Ishikawa (cell line): Measurements from ENCODE around the gene NLK.

Experiments
- CEBPB ChIP-seq: IDR thresholded peaks from 2 replicates; pipeline ENCODE4 v1.6.1; 2012
- EGR1 ChIP-seq: IDR thresholded peaks from 2 replicates; pipeline ENCODE4 v1.6.1; 2012
- FOXM1 ChIP-seq: IDR thresholded peaks from 2 replicates; pipeline ENCODE4 v1.6.1; 2012; ENCODE audit warnings: low read depth, borderline replicate concordance
- RAD21 ChIP-seq: IDR thresholded peaks from 2 replicates; pipeline ENCODE4 v1.6.1; 2012; ENCODE audit warnings: low read depth
- YY1 ChIP-seq: IDR thresholded peaks from 2 replicates; pipeline ENCODE4 v1.6.1; 2012; ENCODE audit warnings: low read depth
- ZBTB7A ChIP-seq: IDR thresholded peaks from 2 replicates; pipeline ENCODE4 v1.6.1; 2012; ENCODE audit warnings: low read depth
- TF ChIP-seq, protein P1 (sequence below): IDR thresholded peaks from 2 replicates; pipeline ENCODE4 v1.6.1; 2012
- TF ChIP-seq, protein P2 (sequence below): IDR thresholded peaks from 2 replicates; pipeline ENCODE4 v1.6.1; 2012; ENCODE audit warnings: low read depth, mild to moderate bottlenecking

DNA sequence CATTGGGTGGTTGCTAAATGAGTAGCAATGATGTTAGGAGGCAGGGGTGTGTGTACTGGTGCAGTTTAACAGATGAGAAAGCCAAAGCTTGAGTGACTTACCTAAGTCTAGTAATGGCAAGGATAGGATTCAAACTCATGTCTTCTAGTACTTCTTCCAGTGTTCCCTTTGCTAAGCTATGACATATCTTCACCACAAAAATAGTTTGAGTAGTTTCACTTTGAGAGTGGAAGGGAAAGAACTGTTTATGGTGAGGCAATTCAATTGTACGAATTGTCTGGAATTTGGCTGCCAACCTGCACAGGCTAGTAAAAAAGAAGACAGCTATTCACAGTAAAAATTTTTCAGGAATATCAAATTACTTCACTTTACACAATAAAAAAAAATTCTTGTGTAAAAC, 138.0 kb downstream of the NLK start:
- TF ChIP-seq YY1 (no peak), FOXM1 (no peak), EGR1 (no peak), RAD21 (no peak), ZBTB7A (no peak), CEBPB (no peak)
- TF ChIP-seq, protein P1, sequence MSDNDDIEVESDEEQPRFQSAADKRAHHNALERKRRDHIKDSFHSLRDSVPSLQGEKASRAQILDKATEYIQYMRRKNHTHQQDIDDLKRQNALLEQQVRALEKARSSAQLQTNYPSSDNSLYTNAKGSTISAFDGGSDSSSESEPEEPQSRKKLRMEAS, result no peak
- TF ChIP-seq, protein P2, sequence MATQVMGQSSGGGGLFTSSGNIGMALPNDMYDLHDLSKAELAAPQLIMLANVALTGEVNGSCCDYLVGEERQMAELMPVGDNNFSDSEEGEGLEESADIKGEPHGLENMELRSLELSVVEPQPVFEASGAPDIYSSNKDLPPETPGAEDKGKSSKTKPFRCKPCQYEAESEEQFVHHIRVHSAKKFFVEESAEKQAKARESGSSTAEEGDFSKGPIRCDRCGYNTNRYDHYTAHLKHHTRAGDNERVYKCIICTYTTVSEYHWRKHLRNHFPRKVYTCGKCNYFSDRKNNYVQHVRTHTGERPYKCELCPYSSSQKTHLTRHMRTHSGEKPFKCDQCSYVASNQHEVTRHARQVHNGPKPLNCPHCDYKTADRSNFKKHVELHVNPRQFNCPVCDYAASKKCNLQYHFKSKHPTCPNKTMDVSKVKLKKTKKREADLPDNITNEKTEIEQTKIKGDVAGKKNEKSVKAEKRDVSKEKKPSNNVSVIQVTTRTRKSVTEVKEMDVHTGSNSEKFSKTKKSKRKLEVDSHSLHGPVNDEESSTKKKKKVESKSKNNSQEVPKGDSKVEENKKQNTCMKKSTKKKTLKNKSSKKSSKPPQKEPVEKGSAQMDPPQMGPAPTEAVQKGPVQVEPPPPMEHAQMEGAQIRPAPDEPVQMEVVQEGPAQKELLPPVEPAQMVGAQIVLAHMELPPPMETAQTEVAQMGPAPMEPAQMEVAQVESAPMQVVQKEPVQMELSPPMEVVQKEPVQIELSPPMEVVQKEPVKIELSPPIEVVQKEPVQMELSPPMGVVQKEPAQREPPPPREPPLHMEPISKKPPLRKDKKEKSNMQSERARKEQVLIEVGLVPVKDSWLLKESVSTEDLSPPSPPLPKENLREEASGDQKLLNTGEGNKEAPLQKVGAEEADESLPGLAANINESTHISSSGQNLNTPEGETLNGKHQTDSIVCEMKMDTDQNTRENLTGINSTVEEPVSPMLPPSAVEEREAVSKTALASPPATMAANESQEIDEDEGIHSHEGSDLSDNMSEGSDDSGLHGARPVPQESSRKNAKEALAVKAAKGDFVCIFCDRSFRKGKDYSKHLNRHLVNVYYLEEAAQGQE, result no peak
